IMR-90 (cell line): ENCODE data around the gene FAM227B.

Experiments used
- NFE2L2 ChIP-seq: fragments of 150-350 bp; IDR thresholded peaks from 2 replicates; pipeline ENCODE4 v1.6.1; 2016; ENCODE audit warnings: low read depth, mild to moderate bottlenecking, low read length
- POLR2A ChIP-seq: IDR thresholded peaks from 2 replicates; pipeline ENCODE4 v1.6.1; 2012; ENCODE audit warnings: mild to moderate bottlenecking, low read depth, low read length
- RCOR1 ChIP-seq: IDR thresholded peaks from 2 replicates; pipeline ENCODE4 v1.6.1; 2012; ENCODE audit warnings: mild to moderate bottlenecking, low read length, improper control_type of control experiment; ENCODE audit not compliant: insufficient replicate concordance
- RFX5 ChIP-seq: IDR thresholded peaks from 2 replicates; pipeline ENCODE4 v1.8.0; 2012; ENCODE audit warnings: low read depth, mild to moderate bottlenecking, low read length, moderate library complexity
- SMC3 ChIP-seq: fragments of 150-350 bp; IDR thresholded peaks from 2 replicates; pipeline ENCODE4 v1.6.1; 2016; ENCODE audit warnings: low read depth, mild to moderate bottlenecking, antibody characterized with exemption, low read length, moderate library complexity
- TF ChIP-seq, protein P1 (sequence below): conservative IDR thresholded peaks from 2 replicates; pipeline ENCODE4 v1.5.1; 2012; ENCODE audit warnings: mild to moderate bottlenecking, low read depth, low read length, improper control_type of control experiment
- TF ChIP-seq, protein P2 (sequence below): fragments of 150-350 bp; IDR thresholded peaks from 2 replicates; pipeline ENCODE4 v1.6.1; 2016; ENCODE audit warnings: low read depth, mild to moderate bottlenecking, low read length, moderate library complexity, borderline replicate concordance
- TF ChIP-seq, protein P3 (sequence below): fragments of 150-350 bp; IDR thresholded peaks from 2 replicates; pipeline ENCODE4 v1.6.1; 2017; ENCODE audit warnings: mild to moderate bottlenecking, antibody characterized with exemption, low read length, low read depth

DNA sequence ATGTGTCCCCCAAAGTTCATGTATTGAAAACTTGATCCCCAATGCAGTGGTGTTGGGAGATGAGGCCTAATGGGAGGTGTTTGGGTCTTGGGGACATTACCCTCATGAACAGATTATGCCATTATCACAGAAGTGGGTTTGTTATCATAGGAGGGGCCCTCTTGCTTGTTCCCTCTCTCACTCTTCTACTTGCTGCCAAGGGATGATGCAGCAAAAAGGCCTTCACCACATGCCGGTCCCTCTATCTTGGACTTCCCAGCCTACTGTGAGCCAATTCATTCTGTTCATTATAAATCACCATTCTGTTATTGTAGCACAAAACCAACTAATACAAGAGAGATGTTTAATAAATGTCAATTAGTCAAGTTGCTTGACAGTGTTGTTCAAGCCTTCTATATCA, 47.2 kb downstream of the FAM227B start:
- TF ChIP-seq, protein P1, sequence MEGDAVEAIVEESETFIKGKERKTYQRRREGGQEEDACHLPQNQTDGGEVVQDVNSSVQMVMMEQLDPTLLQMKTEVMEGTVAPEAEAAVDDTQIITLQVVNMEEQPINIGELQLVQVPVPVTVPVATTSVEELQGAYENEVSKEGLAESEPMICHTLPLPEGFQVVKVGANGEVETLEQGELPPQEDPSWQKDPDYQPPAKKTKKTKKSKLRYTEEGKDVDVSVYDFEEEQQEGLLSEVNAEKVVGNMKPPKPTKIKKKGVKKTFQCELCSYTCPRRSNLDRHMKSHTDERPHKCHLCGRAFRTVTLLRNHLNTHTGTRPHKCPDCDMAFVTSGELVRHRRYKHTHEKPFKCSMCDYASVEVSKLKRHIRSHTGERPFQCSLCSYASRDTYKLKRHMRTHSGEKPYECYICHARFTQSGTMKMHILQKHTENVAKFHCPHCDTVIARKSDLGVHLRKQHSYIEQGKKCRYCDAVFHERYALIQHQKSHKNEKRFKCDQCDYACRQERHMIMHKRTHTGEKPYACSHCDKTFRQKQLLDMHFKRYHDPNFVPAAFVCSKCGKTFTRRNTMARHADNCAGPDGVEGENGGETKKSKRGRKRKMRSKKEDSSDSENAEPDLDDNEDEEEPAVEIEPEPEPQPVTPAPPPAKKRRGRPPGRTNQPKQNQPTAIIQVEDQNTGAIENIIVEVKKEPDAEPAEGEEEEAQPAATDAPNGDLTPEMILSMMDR, result no peak
- TF ChIP-seq RFX5 (no peak), SMC3 (no peak), RCOR1 (no peak), POLR2A (no peak), NFE2L2 (no peak)
- TF ChIP-seq, protein P2, sequence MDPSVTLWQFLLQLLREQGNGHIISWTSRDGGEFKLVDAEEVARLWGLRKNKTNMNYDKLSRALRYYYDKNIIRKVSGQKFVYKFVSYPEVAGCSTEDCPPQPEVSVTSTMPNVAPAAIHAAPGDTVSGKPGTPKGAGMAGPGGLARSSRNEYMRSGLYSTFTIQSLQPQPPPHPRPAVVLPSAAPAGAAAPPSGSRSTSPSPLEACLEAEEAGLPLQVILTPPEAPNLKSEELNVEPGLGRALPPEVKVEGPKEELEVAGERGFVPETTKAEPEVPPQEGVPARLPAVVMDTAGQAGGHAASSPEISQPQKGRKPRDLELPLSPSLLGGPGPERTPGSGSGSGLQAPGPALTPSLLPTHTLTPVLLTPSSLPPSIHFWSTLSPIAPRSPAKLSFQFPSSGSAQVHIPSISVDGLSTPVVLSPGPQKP, result no peak
- TF ChIP-seq, protein P3, sequence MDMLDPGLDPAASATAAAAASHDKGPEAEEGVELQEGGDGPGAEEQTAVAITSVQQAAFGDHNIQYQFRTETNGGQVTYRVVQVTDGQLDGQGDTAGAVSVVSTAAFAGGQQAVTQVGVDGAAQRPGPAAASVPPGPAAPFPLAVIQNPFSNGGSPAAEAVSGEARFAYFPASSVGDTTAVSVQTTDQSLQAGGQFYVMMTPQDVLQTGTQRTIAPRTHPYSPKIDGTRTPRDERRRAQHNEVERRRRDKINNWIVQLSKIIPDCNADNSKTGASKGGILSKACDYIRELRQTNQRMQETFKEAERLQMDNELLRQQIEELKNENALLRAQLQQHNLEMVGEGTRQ, result no peak
